Pancreas (tissue), 10 donors: ENCODE measurements around the gene VPS41. TPM values are rescaled to one million over a fixed set of nuclear protein-coding genes. Genes with fewer than 3 reads are reported as not detected.

Experiments
- ATAC-seq, 4 donors: fragments of 200-7000 bp; cut with Tn5 transposase; one replicate each; pipeline versions ENCODE4 v1.8.0 to v1.9.1; 2020; ENCODE audit warnings: mild to moderate bottlenecking in 4 of 4, moderate library complexity in 4 of 4
- DNase-seq, 6 donors: peaks; one replicate each; pipeline ENCODE4 v3.0.0-alpha.2; 2020
- FAIRE-seq: peaks from 2 replicates; lab custom pipeline; 2012; peaks lifted over from hg19 to GRCh38; lab: Jason Lieb, UNC
- H3K27ac ChIP-seq, 4 donors: fragments of 200-600 bp; sonication (generic); 1 replicate in 3 of 4; 2 replicates in 1 of 4; pipeline versions ENCODE4 v1.5.0 to v1.8.0; 2020
- H3K27me3 ChIP-seq, 4 donors: fragments of 200-600 bp; one replicate each; pipeline ENCODE4 v1.8.0; 2021
- H3K36me3 ChIP-seq, 3 donors: fragments of 200-600 bp; sonication (generic) in 1 of 3; one replicate each; pipeline versions ENCODE4 v1.5.0 to v1.8.0; 2020 to 2021
- H3K4me1 ChIP-seq, 3 donors: fragments of 200-600 bp; one replicate each; pipeline ENCODE4 v1.8.0; 2021
- H3K4me3 ChIP-seq, 4 donors: fragments of 200-600 bp; sonication (generic) in 2 of 4; one replicate each; pipeline versions ENCODE4 v1.5.0 to v1.8.0; 2020 to 2021
- H3K9me3 ChIP-seq, 4 donors: fragments of 200-600 bp; one replicate each; pipeline ENCODE4 v1.8.0; 2021
- CTCF ChIP-seq, 4 donors: fragments of 200-600 bp; sonication (generic) in 3 of 4; IDR thresholded peaks; one replicate each; pipeline versions ENCODE4 v1.5.0 to v1.8.0; 2021; ENCODE audit warnings: antibody characterized with exemption in 4 of 4
- WGBS, 2 donors: extraction: QIAGEN DNeasy Blood & Tissue Kit; methylation state at CpG; one replicate each; pipeline ENCODE4 v1.1.7; 2013; 5-methylcytosine and 5-hydroxymethylcytosine counted together
- intact Hi-C, 3 donors: fragments of 100-400 bp; cut with DNase I; formaldehyde crosslinking; loops; one replicate each; pipeline versions ENCODE4 v1.11.1 to v1.14.2; 2022
- polyA plus RNA-seq, 2 donors: library from polyadenylated mRNA; stranded (reverse); fragments of 200-250 nt; gene quantifications; one replicate each; pipeline ENCODE4 v1.2.3, GENCODE V29; 2013
- total RNA-seq, 6 donors: library from RNA; stranded (reverse); fragmentation: NEBNext Ultra II Directional in 4 of 6; extraction: Animal tissue kit (Norgen Biotek cat#: 25700) in 4 of 6; gene quantifications; one replicate each; pipeline versions ENCODE4 v1.2.1 to v1.2.4, GENCODE V29; 2021 to 2023
- donor health status: healthy with polysubstance abuse.
- donor health status: DM: no; HTN: no; CAD: no; lungs with moderate emphysema.
- donor health status: DM: no; HTN: no; CAD: no.
- donor health status: control.
- donor health status: control.
- donor health status: Bipolar disorder and iron deficiency.
- donor health status: DM: yes; HTN: yes; CAD: no.
- donor health status: DM: no; HTN: no; CAD: no.
- donor health status: DM: no; HTN: no; CAD: no.
- donor health status: DM: yes; HTN: yes; CAD: no.

VPS41 gene
- total and polyA plus RNA-seq, 8 donors, result 10.0 to 79.2 (median 37.8) TPM

GRCh38 chr7:38796626-38797501 lies 112.1 kb downstream of the VPS41 start:
- H3K27me3 ChIP-seq, result no peaks in the 10 kb centered on the region
- H3K27ac ChIP-seq, result no peak overlapping the region
- FAIRE-seq, result peak; percentile 95
- H3K4me1 ChIP-seq, result no peaks in the 10 kb centered on the region
- no peak overlapping the region for H3K4me3 ChIP-seq
- TF ChIP-seq CTCF (IDR thresholded peaks at IDR 0.05), result peak; percentile 32 to 64 (median 52)
- WGBS, 2 donors, result 25 to 27% methylated on average over 8 of the region's 8 CpGs
- no peaks in the 10 kb centered on the region for H3K9me3 ChIP-seq
- H3K36me3 ChIP-seq, result no peaks in the 10 kb centered on the region
- DNase-seq, result peak in 4 of 6 donors; percentile 21 to 66 (median 24)
- peak; percentile 61 to 81 (median 80) for ATAC-seq
- intact Hi-C loops, result loop anchor here in 2 of 3 donors (10.0 kb wide), 1 partner anchor 668 kb away; no protein-coding TSS in a partner anchor

GRCh38 chr7:38795593-38795992 lies 113.4 kb downstream of the VPS41 start:
- DNase-seq, result no peak
- Histone ChIP-seq H3K4me3 (no peak overlapping the region), H3K36me3 (no peaks in the 10 kb centered on the region), H3K4me1 (no peaks in the 10 kb centered on the region), H3K27me3 (no peaks in the 10 kb centered on the region), H3K27ac (no peak overlapping the region), H3K9me3 (no peaks in the 10 kb centered on the region)
- intact Hi-C loops, result loop anchor here in 2 of 3 donors (10.0 kb wide), 1 partner anchor 669 kb away; no protein-coding TSS in a partner anchor
- no peak for FAIRE-seq
- WGBS, 2 donors, result 86 to 88% methylated on average over 2 of the region's 2 CpGs
- no peak for TF ChIP-seq CTCF (IDR thresholded peaks at IDR 0.05)
- no peak for ATAC-seq

GRCh38 chr7:38781991-38782390 lies 127.0 kb downstream of the VPS41 start:
- H3K9me3 ChIP-seq, result no peaks in the 10 kb centered on the region
- intact Hi-C loops, result no loop called here
- ATAC-seq, result no peak

GRCh38 chr7:38777609-38778008 lies 131.4 kb downstream of the VPS41 start:
- Histone ChIP-seq H3K36me3 (peaks cover 0 to 21% (median 0%) of the 10 kb centered on the region in 3 donors), H3K4me1 (no peaks in the 10 kb centered on the region), H3K9me3 (no peaks in the 10 kb centered on the region), H3K27me3 (no peaks in the 10 kb centered on the region), H3K4me3 (no peak overlapping the region), H3K27ac (no peak overlapping the region)
- intact Hi-C loops, result no loop called here
- WGBS, 2 donors, result 25 to 68% methylated on average over 1 of the region's 1 CpG
- no peak for ATAC-seq
- FAIRE-seq, result no peak
- DNase-seq, result no peak
- TF ChIP-seq CTCF (IDR thresholded peaks at IDR 0.05), result no peak

More at GRCh38 chr7:38781991-38782390, 127.0 kb downstream of the VPS41 start:
- Histone ChIP-seq H3K4me1 (no peaks in the 10 kb centered on the region), H3K4me3 (no peak overlapping the region), H3K27me3 (no peaks in the 10 kb centered on the region), H3K27ac (no peak overlapping the region), H3K36me3 (peaks cover 0 to 3% (median 0%) of the 10 kb centered on the region in 3 donors)
- no peak for TF ChIP-seq CTCF (IDR thresholded peaks at IDR 0.05)
- FAIRE-seq (no peak), DNase-seq (no peak)
